Muscle layer of colon (tissue), 2 donors: ENCODE results near the gene TMEM82.

Experiments
- H3K27ac ChIP-seq: one replicate; pipeline ENCODE4 v1.7.0; 2013; ENCODE audit warnings: low read depth, mild to moderate bottlenecking, low read length, moderate library complexity
- H3K27me3 ChIP-seq, 2 donors: one replicate each; pipeline ENCODE4 v1.7.0; 2013; ENCODE audit warnings: low read length in 2 of 2, mild to moderate bottlenecking in 2 of 2; ENCODE audit not compliant: insufficient read depth in 2 of 2, control insufficient read depth in 1 of 2
- H3K36me3 ChIP-seq: one replicate; pipeline ENCODE4 v1.7.0; 2013; ENCODE audit warnings: mild to moderate bottlenecking, low read length; ENCODE audit not compliant: insufficient read depth
- H3K4me1 ChIP-seq: one replicate; pipeline ENCODE4 v1.7.0; 2013; ENCODE audit warnings: mild to moderate bottlenecking, low read length; ENCODE audit not compliant: insufficient read depth
- H3K4me3 ChIP-seq, 2 donors: one replicate each; pipeline ENCODE4 v1.7.0; 2013; ENCODE audit warnings: low read length in 2 of 2, low read depth in 1 of 2, mild to moderate bottlenecking in 1 of 2, moderate library complexity in 1 of 2
- H3K9ac ChIP-seq: one replicate; pipeline ENCODE4 v1.7.0; 2013; ENCODE audit warnings: low read length
- H3K9me3 ChIP-seq: one replicate; pipeline ENCODE4 v1.7.0; 2013; ENCODE audit warnings: mild to moderate bottlenecking, low read length
- donor health status: abdominal sarcoma.
- donor health status: Adenocarcinoma of cecum.

The TMEM82 gene

DNA sequence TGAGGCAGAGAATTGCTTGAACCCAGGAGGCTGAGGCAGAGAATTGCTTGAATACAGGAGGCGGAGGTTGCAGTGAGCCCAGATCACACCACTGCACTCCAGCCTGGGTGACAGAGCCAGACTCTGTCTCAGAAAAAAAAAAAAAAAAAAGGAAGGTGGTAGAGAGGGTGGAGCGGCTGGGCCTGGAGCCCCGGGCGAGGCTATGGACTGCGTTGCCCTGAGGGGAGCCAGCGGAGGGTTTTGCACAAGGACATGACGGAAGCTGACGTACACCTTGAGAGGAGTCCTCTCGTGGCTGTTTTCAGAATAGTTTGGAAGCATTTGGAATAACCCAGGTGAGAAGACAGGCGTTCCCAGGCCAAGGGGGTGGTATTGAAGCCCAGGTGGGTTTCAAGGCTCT is 9.4 kb downstream of the TMEM82 start:
- no peak overlapping the region for H3K9ac ChIP-seq
- H3K4me3 ChIP-seq, result no peak overlapping the region
- H3K36me3 ChIP-seq, result no peaks in the 10 kb centered on the region
- no peak overlapping the region for H3K27ac ChIP-seq
- no peaks in the 10 kb centered on the region for H3K9me3 ChIP-seq
- no peaks in the 10 kb centered on the region for H3K27me3 ChIP-seq
- H3K4me1 ChIP-seq, result no peaks in the 10 kb centered on the region

DNA sequence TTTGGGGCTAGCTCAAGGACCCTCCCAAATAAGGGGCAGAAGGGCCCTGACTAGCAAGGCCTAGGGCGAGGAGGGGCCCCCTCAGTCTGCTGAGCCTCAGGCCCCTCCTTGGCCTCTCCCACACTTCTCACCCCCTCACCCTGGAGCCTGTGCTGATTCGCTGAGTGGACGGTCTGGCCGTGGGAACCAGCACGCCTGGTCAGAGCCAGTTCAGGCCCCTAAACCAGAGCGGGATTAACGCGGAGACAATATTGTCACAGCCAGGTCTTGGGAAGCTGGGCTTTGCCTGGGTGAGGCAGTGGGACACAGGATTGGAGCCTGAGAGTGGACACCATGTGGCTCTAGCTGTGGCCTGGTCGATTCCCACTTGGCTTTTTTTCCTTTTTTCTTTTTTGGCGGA is 11.5 kb downstream of the TMEM82 start:
- Histone ChIP-seq H3K36me3 (no peaks in the 10 kb centered on the region), H3K27me3 (no peaks in the 10 kb centered on the region), H3K9ac (no peak overlapping the region), H3K4me1 (peaks cover 6% of the 10 kb centered on the region), H3K27ac (no peak overlapping the region), H3K9me3 (no peaks in the 10 kb centered on the region), H3K4me3 (no peak overlapping the region)

GRCh38 chr1:15755021-15755645 is 12.8 kb downstream of the TMEM82 start:
- H3K4me1 ChIP-seq, result peaks cover 10% of the 10 kb centered on the region
- H3K27me3 ChIP-seq, result no peaks in the 10 kb centered on the region
- no peak overlapping the region for H3K4me3 ChIP-seq
- H3K9me3 ChIP-seq, result no peaks in the 10 kb centered on the region
- H3K36me3 ChIP-seq, result no peaks in the 10 kb centered on the region
- H3K9ac ChIP-seq, result no peak overlapping the region
- no peak overlapping the region for H3K27ac ChIP-seq

GRCh38 chr1:15755646-15756040 is 13.3 kb downstream of the TMEM82 start:
- Histone ChIP-seq H3K4me3 (no peak overlapping the region), H3K27me3 (peaks cover 0 to under 1% of the 10 kb centered on the region in 2 donors), H3K9me3 (no peaks in the 10 kb centered on the region), H3K27ac (no peak overlapping the region), H3K4me1 (peaks cover 15% of the 10 kb centered on the region), H3K36me3 (no peaks in the 10 kb centered on the region), H3K9ac (no peak overlapping the region)

- no peak overlapping the region for H3K27ac ChIP-seq
Measured at GRCh38 chr1:15756143-15757015, 14.1 kb downstream of the TMEM82 start.

GRCh38 chr1:15757016-15757543 is 14.8 kb downstream of the TMEM82 start:
- H3K4me3 ChIP-seq, result no peak overlapping the region
- no peaks in the 10 kb centered on the region for H3K9me3 ChIP-seq
- H3K27ac ChIP-seq, result peak overlapping the region; percentile 66
- H3K27me3 ChIP-seq, result peaks cover 0 to 4% of the 10 kb centered on the region in 2 donors
- no peak overlapping the region for H3K9ac ChIP-seq
- H3K36me3 ChIP-seq, result no peaks in the 10 kb centered on the region
- H3K4me1 ChIP-seq, result peaks cover 27% of the 10 kb centered on the region

More at GRCh38 chr1:15756143-15757015, 14.1 kb downstream of the TMEM82 start:
- Histone ChIP-seq H3K27me3 (peaks cover 0 to 4% of the 10 kb centered on the region in 2 donors), H3K9ac (no peak overlapping the region), H3K9me3 (no peaks in the 10 kb centered on the region), H3K4me3 (no peak overlapping the region), H3K4me1 (peaks cover 22% of the 10 kb centered on the region), H3K36me3 (no peaks in the 10 kb centered on the region)

DNA sequence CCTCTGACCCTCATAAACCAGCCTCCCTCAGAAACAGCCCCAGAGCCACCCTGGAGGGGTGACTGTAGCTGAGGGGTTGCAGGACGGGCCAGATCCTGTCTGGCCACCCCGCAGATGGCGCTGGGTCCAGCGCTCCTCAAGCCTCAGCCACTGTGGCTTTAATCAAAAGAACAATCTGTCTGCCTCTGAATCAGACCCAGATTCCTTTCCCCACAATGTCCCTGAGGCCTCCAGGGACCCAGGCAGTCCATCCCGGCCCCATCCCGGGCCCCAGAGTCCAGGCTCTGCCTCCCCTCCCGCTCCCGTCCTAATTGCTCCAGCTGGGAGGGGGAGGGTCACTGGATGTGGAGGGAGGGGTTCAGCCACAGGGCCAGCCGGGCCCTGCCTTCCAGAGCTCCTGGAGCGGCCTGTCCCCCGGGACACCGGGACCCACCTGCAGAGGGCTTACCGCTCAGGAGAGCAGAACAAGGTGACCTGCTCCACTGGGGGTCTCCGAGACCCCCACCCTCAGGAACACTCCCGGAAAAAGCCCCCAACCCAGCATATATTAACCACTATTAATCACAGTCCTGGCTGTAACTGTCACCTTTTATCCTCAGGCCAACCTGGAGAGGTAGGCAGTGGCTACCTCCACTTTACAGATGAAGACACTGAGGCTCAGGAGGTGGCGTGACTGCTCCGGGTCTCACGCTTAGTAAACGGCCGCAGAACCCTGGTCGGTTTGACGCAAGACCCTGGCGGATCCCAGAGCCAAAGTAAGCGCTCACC is 15.5 kb downstream of the TMEM82 start:
- no peaks in the 10 kb centered on the region for H3K36me3 ChIP-seq
- H3K27ac ChIP-seq, result peak overlapping the region; percentile 66
- peaks cover 27% of the 10 kb centered on the region for H3K4me1 ChIP-seq
- H3K9me3 ChIP-seq, result no peaks in the 10 kb centered on the region
- peak overlapping the region; percentile 44 for H3K9ac ChIP-seq
- peaks cover 0 to 4% of the 10 kb centered on the region in 2 donors for H3K27me3 ChIP-seq
- peak overlapping the region in 1 of 2 donors; percentile 50 for H3K4me3 ChIP-seq

GRCh38 chr1:15758343-15758931 is 16.1 kb downstream of the TMEM82 start, which contains the start of gene FBLIM1:
TSS of gene FBLIM1 (plus strand) at chr1:15758795. CDS start at chr1:15764984, 6,189 bp downstream.
- H3K36me3 ChIP-seq, result no peaks in the 10 kb centered on the region
- H3K4me1 ChIP-seq, result peaks cover 27% of the 10 kb centered on the region
- H3K27ac ChIP-seq, result peak within 1 kb of the TSS; percentile 73
- peak within 1 kb of the TSS; percentile 57 for H3K9ac ChIP-seq
- peak within 1 kb of the TSS; percentile 58 to 87 for H3K4me3 ChIP-seq
- H3K27me3 ChIP-seq, result peaks cover 0 to 4% of the 10 kb centered on the region in 2 donors
- no peaks in the 10 kb centered on the region for H3K9me3 ChIP-seq

- H3K4me1 ChIP-seq, result peaks cover 27% of the 10 kb centered on the region
- H3K4me3 ChIP-seq, result peak overlapping the region; percentile 58 to 87
- no peaks in the 10 kb centered on the region for H3K36me3 ChIP-seq
- H3K27me3 ChIP-seq, result peaks cover 0 to 4% of the 10 kb centered on the region in 2 donors
- no peaks in the 10 kb centered on the region for H3K9me3 ChIP-seq
- H3K9ac ChIP-seq, result peak overlapping the region; percentile 57
- peak overlapping the region; percentile 73 for H3K27ac ChIP-seq
Measured at GRCh38 chr1:15758953-15759661, 16.8 kb downstream of the TMEM82 start.

GRCh38 chr1:15760520-15761211 is 18.4 kb downstream of the TMEM82 start:
- Histone ChIP-seq H3K9me3 (no peaks in the 10 kb centered on the region), H3K27ac (peak overlapping the region; percentile 63), H3K36me3 (peaks cover 7% of the 10 kb centered on the region), H3K4me3 (peak overlapping the region; percentile 2 to 55), H3K4me1 (peaks cover 27% of the 10 kb centered on the region), H3K9ac (peak overlapping the region; percentile 53), H3K27me3 (peaks cover 0 to 4% of the 10 kb centered on the region in 2 donors)
